OCI-LY3 (cell line): ENCODE measurements around the gene USP33.
"Not testable (repeated sequence)": the region's sequence is repeated elsewhere in the genome, so short reads cannot be mapped to it uniquely, and the experiment has no call there.

Experiments used
- H2AFZ ChIP-seq: fragments of 200-600, 300-600 bp; shearing (Covaris generic); 2 replicates; pipeline ENCODE4 v1.6.0; 2014; ENCODE audit warnings: antibody characterized with exemption, low read depth, low read length
- H3K27ac ChIP-seq: fragments of 200-600, 300-600 bp; sonication (generic); 2 replicates; pipeline ENCODE4 v1.5.1; 2014; ENCODE audit warnings: mild to moderate bottlenecking, low read length, moderate library complexity, mixed read lengths
- H3K27me3 ChIP-seq: fragments of 200-600, 300-600 bp; sonication (generic); 2 replicates; pipeline ENCODE4 v1.6.1; 2014; ENCODE audit warnings: low read depth, low read length, mixed read lengths
- H3K36me3 ChIP-seq: fragments of 200-600, 300-600 bp; sonication (generic); replicated peaks from 2 replicates; pipeline ENCODE3; 2014; ENCODE audit warnings: low read depth, low read length, mixed read lengths
- H3K4me1 ChIP-seq: fragments of 300-600, 200-600 bp; sonication (generic); 2 replicates; pipeline ENCODE4 v1.6.1; 2014; ENCODE audit warnings: low read length, mixed read lengths
- H3K4me2 ChIP-seq: fragments of 200-600, 300-600 bp; sonication (generic); 2 replicates; pipeline ENCODE4 v1.6.1; 2014; ENCODE audit warnings: low read length, mixed read lengths
- H3K4me3 ChIP-seq: fragments of 300-600, 200-600 bp; sonication (generic); 2 replicates; pipeline ENCODE4 v1.5.1; 2014; ENCODE audit warnings: antibody characterized with exemption, mild to moderate bottlenecking, low read length, moderate library complexity
- H3K79me2 ChIP-seq: fragments of 300-600, 200-600 bp; shearing (Covaris generic); 2 replicates; pipeline ENCODE4 v1.6.1; 2014; ENCODE audit warnings: mild to moderate bottlenecking, low read length, mixed read lengths
- H3K9ac ChIP-seq: fragments of 300-600, 200-600 bp; shearing (Covaris generic); 2 replicates; pipeline ENCODE4 v1.6.0; 2014; ENCODE audit warnings: mild to moderate bottlenecking, low read length, moderate library complexity
- H3K9me3 ChIP-seq: fragments of 200-600, 300-600 bp; shearing (Covaris generic); 2 replicates; pipeline ENCODE4 v1.6.1; 2014; ENCODE audit warnings: low read length, mixed read lengths; ENCODE audit not compliant: insufficient read depth
- H4K20me1 ChIP-seq: fragments of 200-600, 300-600 bp; sonication (generic); 2 replicates; pipeline ENCODE4 v1.6.1; 2016; ENCODE audit warnings: low read length, mixed read lengths; ENCODE audit not compliant: insufficient read depth
- CTCF ChIP-seq: fragments of 200-600, 300-600 bp; sonication (generic); IDR thresholded peaks from 2 replicates; pipeline ENCODE4 v1.5.1; 2014; ENCODE audit warnings: antibody characterized with exemption, low read length, low read depth
- EZH2phosphoT487 ChIP-seq: fragments of 200-600 bp; shearing (Covaris generic); IDR thresholded peaks from 2 replicates; pipeline ENCODE4 v1.6.1; 2018; ENCODE audit warnings: antibody characterized with exemption, mixed run types, low read depth

USP33 gene

GRCh38 chr1:77709727-77710126 is 49.9 kb downstream of the USP33 start:
- no peaks in the 10 kb centered on the region for H3K4me1 ChIP-seq
- H3K9me3 ChIP-seq: no peaks in the 10 kb centered on the region
- H4K20me1 ChIP-seq: no peaks in the 10 kb centered on the region
- H3K27me3 ChIP-seq: no peaks in the 10 kb centered on the region
- no peak overlapping the region for H3K4me3 ChIP-seq
- H3K9ac ChIP-seq: no peak overlapping the region
- H2AFZ ChIP-seq: no peak overlapping the region
- no peak for TF ChIP-seq EZH2phosphoT487
- TF ChIP-seq CTCF: no peak
- H3K79me2 ChIP-seq: no peaks in the 10 kb centered on the region
- no peak overlapping the region for H3K4me2 ChIP-seq
- no peak overlapping the region for H3K27ac ChIP-seq
- peaks cover 4% of the 10 kb centered on the region for H3K36me3 ChIP-seq

- TF ChIP-seq EZH2phosphoT487 (no peak), CTCF (no peak)
- Histone ChIP-seq H3K4me3 (no peak overlapping the region), H3K4me1 (no peaks in the 10 kb centered on the region), H3K27me3 (no peaks in the 10 kb centered on the region), H2AFZ (no peak overlapping the region), H4K20me1 (no peaks in the 10 kb centered on the region), H3K9me3 (no peaks in the 10 kb centered on the region), H3K36me3 (peaks cover 4% of the 10 kb centered on the region), H3K79me2 (no peaks in the 10 kb centered on the region), H3K9ac (no peak overlapping the region), H3K27ac (no peak overlapping the region), H3K4me2 (no peak overlapping the region)
These were observed 53.3 kb downstream of the USP33 start for GRCh38 chr1:77706321-77706720.

- Histone ChIP-seq H4K20me1 (no peaks in the 10 kb centered on the region), H3K79me2 (no peaks in the 10 kb centered on the region), H3K4me2 (no peak overlapping the region), H3K9ac (no peak overlapping the region), H2AFZ (no peak overlapping the region), H3K9me3 (no peaks in the 10 kb centered on the region), H3K4me3 (no peak overlapping the region), H3K36me3 (no peaks in the 10 kb centered on the region), H3K27me3 (no peaks in the 10 kb centered on the region), H3K27ac (no peak overlapping the region), H3K4me1 (no peaks in the 10 kb centered on the region)
- TF ChIP-seq EZH2phosphoT487 (no peak), CTCF (no peak)
These were observed 54.9 kb downstream of the USP33 start for GRCh38 chr1:77704736-77705135.

- H3K4me3 ChIP-seq, H3K9ac ChIP-seq: not testable (repeated sequence)
These were observed 60.0 kb downstream of the USP33 start for GRCh38 chr1:77699673-77700072.

GRCh38 chr1:77697441-77697840 is 62.2 kb downstream of the USP33 start:
- Histone ChIP-seq H3K79me2 (no peaks in the 10 kb centered on the region), H3K27ac (no peak overlapping the region), H3K9me3 (no peaks in the 10 kb centered on the region), H3K4me1 (no peaks in the 10 kb centered on the region), H3K9ac (no peak overlapping the region), H3K27me3 (no peaks in the 10 kb centered on the region), H2AFZ (no peak overlapping the region), H3K4me2 (no peak overlapping the region), H4K20me1 (no peaks in the 10 kb centered on the region), H3K36me3 (no peaks in the 10 kb centered on the region), H3K4me3 (no peak overlapping the region)
- TF ChIP-seq EZH2phosphoT487: no peak
- no peak for TF ChIP-seq CTCF

More at GRCh38 chr1:77699673-77700072, 60.0 kb downstream of the USP33 start:
- not testable (repeated sequence) for H3K79me2 ChIP-seq, H3K27ac ChIP-seq, H3K36me3 ChIP-seq, H4K20me1 ChIP-seq, H3K4me2 ChIP-seq, H3K4me1 ChIP-seq, H2AFZ ChIP-seq, H3K9me3 ChIP-seq, H3K27me3 ChIP-seq
